Neural cell (in vitro differentiated cells): ENCODE measurements around the gene HERPUD2.
"Not testable (repeated sequence)": the region's sequence is repeated elsewhere in the genome, so short reads cannot be mapped to it uniquely, and the experiment has no call there.

Experiments used
- CTCF ChIP-seq: fragments of 450-650 bp; IDR thresholded peaks from 2 replicates; pipeline ENCODE4 v1.5.1; 2014; ENCODE audit warnings: antibody characterized with exemption, mild to moderate bottlenecking, moderate library complexity; ENCODE audit not compliant: poor library complexity, severe bottlenecking
- EP300 ChIP-seq: fragments of 450-650 bp; conservative IDR thresholded peaks from 2 replicates; pipeline ENCODE4 v1.6.1; 2014; ENCODE audit warnings: antibody characterized with exemption, mild to moderate bottlenecking, moderate library complexity; ENCODE audit not compliant: poor library complexity, severe bottlenecking
- EZH2 ChIP-seq: fragments of 200-600, 300-800 bp; shearing (Covaris generic), sonication (generic); IDR thresholded peaks from 2 replicates; pipeline ENCODE4 v1.6.1; 2014; ENCODE audit warnings: antibody characterized with exemption, low read length, borderline replicate concordance, mild to moderate bottlenecking; ENCODE audit not compliant: insufficient read depth, poor library complexity, severe bottlenecking
- MXI1 ChIP-seq: fragments of 450-650 bp; conservative IDR thresholded peaks from 2 replicates; pipeline ENCODE4 v1.6.1; 2014; ENCODE audit warnings: antibody characterized with exemption, mild to moderate bottlenecking; ENCODE audit not compliant: poor library complexity, severe bottlenecking
- POLR2AphosphoS5 ChIP-seq: IDR thresholded peaks from 2 replicates; pipeline ENCODE4 v1.6.1; 2012
- RAD21 ChIP-seq: fragments of 450-650 bp; conservative IDR thresholded peaks from 2 replicates; pipeline ENCODE4 v1.6.1; 2014; ENCODE audit warnings: antibody characterized with exemption, mild to moderate bottlenecking, moderate library complexity
- REST ChIP-seq: IDR thresholded peaks from 2 replicates; pipeline ENCODE4 v1.6.1; 2012; ENCODE audit warnings: borderline replicate concordance
- SMC3 ChIP-seq: fragments of 450-650 bp; conservative IDR thresholded peaks from 2 replicates; pipeline ENCODE4 v1.6.1; 2014; ENCODE audit warnings: antibody characterized with exemption, mild to moderate bottlenecking, moderate library complexity; ENCODE audit not compliant: poor library complexity
- TAF1 ChIP-seq: IDR thresholded peaks from 2 replicates; pipeline ENCODE4 v1.6.1; 2012; ENCODE audit warnings: low read depth

GRCh38 chr7:35698382-35698781 is 3.4 kb upstream of the HERPUD2 start:
- TF ChIP-seq POLR2AphosphoS5, RAD21, SMC3, CTCF, REST, MXI1, EZH2, TAF1, EP300: not testable (repeated sequence)
